B cell (primary cell): ENCODE results near the gene ZNF804B. TPM values are rescaled to one million over a fixed set of nuclear protein-coding genes. Genes with fewer than 3 reads are reported as not detected.

Experiments
- ATAC-seq: fragments of 200-7000 bp; cut with Tn5 transposase; one replicate; pipeline ENCODE4 v1.10.0; 2021; ENCODE audit warnings: low read depth, mild to moderate bottlenecking, moderate number of reproducible peaks, moderate library complexity
- CTCF ChIA-PET: fragments of 350-600 bp; sonication (Branson Sonifier 250); formaldehyde crosslinking; loops from one replicate; lab custom pipeline; 2021; ENCODE audit warnings: antibody characterized with exemption, inconsistent platforms; lab: Charles Lee
- POLR2A ChIA-PET: fragments of 350-600 bp; sonication (Branson Sonifier 250); formaldehyde crosslinking; loops from one replicate; lab custom pipeline; 2021; ENCODE audit warnings: antibody characterized with exemption; lab: Charles Lee
- DNase-seq: peaks from one replicate; pipeline ENCODE4 v3.0.0; 2013
- H2AFZ ChIP-seq: 2 replicates; pipeline ENCODE4 v1.6.1; 2012; ENCODE audit warnings: mild to moderate bottlenecking, low read depth, low read length; ENCODE audit not compliant: insufficient read depth, poor library complexity, severe bottlenecking
- H3K27ac ChIP-seq, 2 donors: 1 replicate in 1 of 2; 2 replicates in 1 of 2; pipeline ENCODE4 v1.5.1; 2012 to 2013; ENCODE audit warnings: low read length in 2 of 2, mild to moderate bottlenecking in 2 of 2, moderate library complexity in 1 of 2
- H3K27me3 ChIP-seq, 4 experiments: fragments of 200-600 bp in 1 of 4; sonication (generic) in 1 of 4; replicated peaks in 1 of 4; 1 replicate in 2 of 4; 2 replicates in 2 of 4; pipeline versions ENCODE4 v1.6.1 to v1.7.0; 2013 to 2016; ENCODE audit warnings: low read length in 3 of 4, mild to moderate bottlenecking in 2 of 4, mixed read lengths in 1 of 4, moderate library complexity in 1 of 4; ENCODE audit not compliant: insufficient read depth in 4 of 4, control insufficient read depth in 3 of 4; ENCODE audit errors: control extremely low read depth in 1 of 4
- H3K36me3 ChIP-seq, 2 experiments: replicated peaks in 1 of 2; 1 replicate in 1 of 2; 2 replicates in 1 of 2; pipeline versions ENCODE4 v1.6.1 to v1.7.1; 2013; ENCODE audit warnings: low read length in 1 of 2; ENCODE audit not compliant: insufficient read depth in 2 of 2, control insufficient read depth in 1 of 2; ENCODE audit errors: control extremely low read depth in 1 of 2, extremely low read depth in 1 of 2
- H3K4me1 ChIP-seq, 2 donors: fragments of 200-600 bp in 1 of 2; sonication (generic) in 1 of 2; 1 replicate in 1 of 2; 2 replicates in 1 of 2; pipeline versions ENCODE4 v1.5.1 to v1.6.1; 2013 to 2017; ENCODE audit warnings: low read length in 2 of 2; ENCODE audit not compliant: control insufficient read depth in 2 of 2, insufficient read depth in 2 of 2
- H3K4me2 ChIP-seq: replicated peaks from 2 replicates; pipeline ENCODE3; 2012; ENCODE audit warnings: mild to moderate bottlenecking, low read depth, low read length; ENCODE audit not compliant: poor library complexity, severe bottlenecking
- H3K4me3 ChIP-seq, 5 experiments: fragments of 200-600 bp in 1 of 5; sonication (generic) in 1 of 5; 1 replicate in 3 of 5; 2 replicates in 2 of 5; pipeline versions ENCODE4 v1.5.1 to v1.7.0; 2011 to 2016; ENCODE audit warnings: low read length in 4 of 5, mild to moderate bottlenecking in 4 of 5, low read depth in 2 of 5, control low read depth in 1 of 5, moderate library complexity in 1 of 5; ENCODE audit not compliant: insufficient read depth in 1 of 5; ENCODE audit errors: control extremely low read depth in 1 of 5, extremely low read depth in 1 of 5
- H3K79me2 ChIP-seq: fragments of 200-600 bp; sonication (generic); one replicate; pipeline ENCODE4 v1.6.0; 2016; ENCODE audit warnings: low read length; ENCODE audit not compliant: control insufficient read depth, insufficient read depth
- H3K9ac ChIP-seq: fragments of 200-600 bp; sonication (generic); 2 replicates; pipeline ENCODE4 v1.6.1; 2017; ENCODE audit warnings: mild to moderate bottlenecking, low read length, moderate library complexity
- H3K9me3 ChIP-seq, 3 donors: one replicate each; pipeline versions ENCODE4 v1.6.1 to v1.7.1; 2013; ENCODE audit warnings: low read length in 2 of 3; ENCODE audit not compliant: control insufficient read depth in 2 of 3, insufficient read depth in 1 of 3; ENCODE audit errors: control extremely low read depth in 1 of 3
- H4K20me1 ChIP-seq: 2 replicates; pipeline ENCODE4 v1.6.0; 2012; ENCODE audit warnings: mild to moderate bottlenecking, low read length; ENCODE audit not compliant: insufficient read depth, control insufficient read depth, poor library complexity, severe bottlenecking
- H3K27ac Mint-ChIP-seq: one replicate; pipeline ENCODE4 v1.8.0; 2021; ENCODE audit warnings: mixed read lengths
- H3K27me3 Mint-ChIP-seq: one replicate; pipeline ENCODE4 v1.8.0; 2021; ENCODE audit warnings: mixed read lengths
- H3K4me1 Mint-ChIP-seq: one replicate; pipeline ENCODE4 v1.8.0; 2021; ENCODE audit warnings: mixed read lengths
- H3K4me3 Mint-ChIP-seq: one replicate; pipeline ENCODE4 v1.8.0; 2021; ENCODE audit warnings: mixed read lengths
- H3K9me3 Mint-ChIP-seq: one replicate; pipeline ENCODE4 v1.8.0; 2022; ENCODE audit warnings: mixed read lengths; ENCODE audit not compliant: insufficient read depth
- CTCF ChIP-seq: fragments of 200-600 bp; IDR thresholded peaks from one replicate; pipeline ENCODE4 v1.8.0; 2022; ENCODE audit warnings: antibody characterized with exemption, mild to moderate bottlenecking
- EZH2 ChIP-seq: IDR thresholded peaks from 2 replicates; pipeline ENCODE4 v1.6.1; 2012; ENCODE audit warnings: borderline replicate concordance, low read depth, mild to moderate bottlenecking, moderate library complexity, low read length; ENCODE audit not compliant: insufficient read depth, poor library complexity, severe bottlenecking
- WGBS: methylation state at CpG from one replicate; pipeline ENCODE4 v1.1.5; 2013; ENCODE audit warnings: missing lambda C conversion rate; ENCODE audit not compliant: insufficient coverage; 5-methylcytosine and 5-hydroxymethylcytosine counted together
- intact Hi-C: fragments of 100-400 bp; cut with micrococcal nuclease; formaldehyde crosslinking; loops from one replicate; pipeline ENCODE4 v1.10.0; 2022
- polyA plus RNA-seq: library from polyadenylated mRNA; depleted of rRNA; stranded (reverse); fragments of >200 nt; gene quantifications from 2 replicates; pipeline ENCODE4 v1.2.3, GENCODE V29; 2012
- total RNA-seq, 2 donors: library from RNA; stranded (reverse); fragments of 120-200 nt in 1 of 2; gene quantifications; 1 replicate in 1 of 2; 2 replicates in 1 of 2; pipeline versions ENCODE4 v1.2.3 to v1.2.4, GENCODE V29; 2013 to 2022

Gene ZNF804B
- total and polyA plus RNA-seq, 2 donors (not counting 1 experiment from before 2014, with no cell fraction given) = not detected

DNA sequence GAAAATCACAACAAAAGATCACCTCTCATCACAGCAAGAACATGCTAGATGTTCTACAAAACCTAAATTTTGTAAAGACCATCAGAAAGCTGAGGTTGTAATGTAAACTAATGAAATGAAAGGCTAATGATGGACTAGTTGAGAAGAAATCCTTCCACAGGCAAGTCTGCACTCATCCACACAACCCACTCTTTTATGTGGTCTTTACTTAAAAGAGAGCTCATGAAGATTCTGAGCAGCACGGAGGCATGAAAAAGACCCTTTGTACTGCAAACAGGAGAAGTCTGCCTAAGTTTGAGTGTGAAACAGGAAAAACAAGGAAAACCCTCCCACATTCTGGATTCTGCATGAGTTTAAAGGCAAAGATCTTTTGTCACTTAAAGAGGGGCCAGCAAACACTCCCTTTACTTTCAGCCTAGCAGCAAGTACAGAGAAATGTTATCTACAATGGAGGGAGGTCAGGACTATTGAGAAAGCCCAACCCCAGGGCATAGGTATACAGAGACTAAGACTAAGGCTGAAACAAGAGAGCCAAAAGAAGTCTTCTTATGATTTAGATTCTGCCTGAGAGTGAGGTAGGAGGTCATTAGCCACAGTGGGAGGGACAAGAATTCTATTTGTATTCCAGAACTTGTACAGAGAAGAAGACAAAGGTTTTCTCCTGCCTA, 557.2 kb downstream of the ZNF804B start:
- no peaks in the 10 kb centered on the region for H3K4me1 Mint-ChIP-seq

More for the DNA sequence above, 557.2 kb downstream of the ZNF804B start:
- DNase-seq = no peak
- no peaks in the 10 kb centered on the region for H3K79me2 ChIP-seq
- Mint-ChIP-seq H3K9me3 (no peaks in the 10 kb centered on the region), H3K27me3 (no peaks in the 10 kb centered on the region), H3K27ac (no peak overlapping the region), H3K4me3 (no peak overlapping the region)
- TF ChIP-seq EZH2 = no peak
- TF ChIP-seq CTCF = no peak
- H3K4me1 ChIP-seq = no peaks in the 10 kb centered on the region
- no peaks in the 10 kb centered on the region for H3K36me3 ChIP-seq
- no peak overlapping the region for H3K27ac ChIP-seq
- H3K27me3 ChIP-seq = no peaks in the 10 kb centered on the region
- CTCF ChIA-PET = no interaction called here
- POLR2A ChIA-PET = no interaction called here
- intact Hi-C loops = no loop called here
- H4K20me1 ChIP-seq = no peaks in the 10 kb centered on the region
- no peak overlapping the region for H2AFZ ChIP-seq
- ATAC-seq = no peak
- no peak overlapping the region for H3K4me3 ChIP-seq
- H3K9me3 ChIP-seq = peaks cover 0 to 2% (median 0%) of the 10 kb centered on the region in 3 donors
- no CpG with 5 or more reads among the region's 1 CpG for WGBS
- H3K9ac ChIP-seq = no peak overlapping the region
- H3K4me2 ChIP-seq = no peak overlapping the region
